CD14-positive monocyte (primary cell): ENCODE data around the gene TMEM82. TPM values are rescaled to one million over a fixed set of nuclear protein-coding genes. Genes with fewer than 3 reads are reported as not detected.
A peak's percentile ranks its signal among the peaks of the same experiment; 100 is the strongest.

Source experiments
- DNase-seq, 3 donors: peaks; one replicate each; pipeline ENCODE4 v3.0.0-alpha.2; 2011 to 2022
- H2AFZ ChIP-seq: 2 replicates; pipeline ENCODE4 v1.6.0; 2012; ENCODE audit warnings: mild to moderate bottlenecking, low read depth, low read length, inconsistent platforms; ENCODE audit not compliant: insufficient read depth, poor library complexity, severe bottlenecking
- H3K27ac ChIP-seq, 2 donors: 1 replicate in 1 of 2; 2 replicates in 1 of 2; pipeline ENCODE4 v1.5.1; 2012 to 2013; ENCODE audit warnings: low read length in 2 of 2, control low read depth in 1 of 2, inconsistent platforms in 1 of 2, low read depth in 1 of 2, mild to moderate bottlenecking in 1 of 2
- H3K27me3 ChIP-seq, 2 donors: one replicate each; pipeline versions ENCODE4 v1.6.0 to v1.6.1; 2011 to 2013; ENCODE audit warnings: low read length in 2 of 2; ENCODE audit not compliant: control insufficient read depth in 2 of 2, insufficient read depth in 2 of 2
- H3K36me3 ChIP-seq, 2 donors: replicated peaks in 1 of 2; 1 replicate in 1 of 2; 2 replicates in 1 of 2; pipeline versions ENCODE4 v1.5.1 to v1.6.1; 2012 to 2013; ENCODE audit warnings: low read length in 2 of 2, control low read depth in 1 of 2, inconsistent platforms in 1 of 2, mild to moderate bottlenecking in 1 of 2; ENCODE audit not compliant: insufficient read depth in 2 of 2, control insufficient read depth in 1 of 2
- H3K4me1 ChIP-seq, 2 donors: 1 replicate in 1 of 2; 2 replicates in 1 of 2; pipeline versions ENCODE4 v1.5.1 to v1.6.1; 2012 to 2013; ENCODE audit warnings: low read length in 2 of 2, control low read depth in 1 of 2, inconsistent platforms in 1 of 2, mild to moderate bottlenecking in 1 of 2, moderate library complexity in 1 of 2; ENCODE audit not compliant: insufficient read depth in 2 of 2, control insufficient read depth in 1 of 2
- H3K4me2 ChIP-seq: replicated peaks from 2 replicates; pipeline ENCODE3; 2012; ENCODE audit warnings: low read length, moderate library complexity, mild to moderate bottlenecking; ENCODE audit not compliant: poor library complexity, severe bottlenecking; ENCODE audit errors: extremely low read depth
- H3K4me3 ChIP-seq, 3 experiments: fragments of 200-600 bp in 1 of 3; sonication (generic) in 1 of 3; replicated peaks in 1 of 3; 1 replicate in 2 of 3; 2 replicates in 1 of 3; pipeline ENCODE4 v1.5.1; 2011 to 2013; ENCODE audit warnings: low read length in 3 of 3, mild to moderate bottlenecking in 3 of 3, control low read depth in 2 of 3, low read depth in 2 of 3, inconsistent platforms in 1 of 3, moderate library complexity in 1 of 3
- H3K79me2 ChIP-seq: 2 replicates; pipeline ENCODE4 v1.6.0; 2012; ENCODE audit warnings: mild to moderate bottlenecking, control low read depth, inconsistent platforms, low read length, moderate library complexity; ENCODE audit not compliant: insufficient read depth
- H3K9ac ChIP-seq: 2 replicates; pipeline ENCODE4 v1.6.0; 2017; ENCODE audit warnings: low read length, mild to moderate bottlenecking; ENCODE audit not compliant: insufficient read depth, poor library complexity, severe bottlenecking
- H3K9me3 ChIP-seq, 2 donors: replicated peaks in 1 of 2; 1 replicate in 1 of 2; 2 replicates in 1 of 2; pipeline versions ENCODE4 v1.5.1 to v1.6.1; 2012 to 2013; ENCODE audit warnings: low read length in 2 of 2, control low read depth in 1 of 2; ENCODE audit not compliant: control insufficient read depth in 1 of 2, insufficient read depth in 1 of 2
- H4K20me1 ChIP-seq: 2 replicates; pipeline ENCODE4 v1.6.0; 2012; ENCODE audit warnings: mild to moderate bottlenecking, low read length, control low read depth, moderate library complexity; ENCODE audit not compliant: insufficient read depth
- H3K27ac Mint-ChIP-seq, 7 donors: one replicate each; pipeline ENCODE4 v1.8.0; 2020; ENCODE audit warnings: mild to moderate bottlenecking in 7 of 7, mixed read lengths in 7 of 7, moderate library complexity in 6 of 7, inconsistent platforms in 2 of 7
- H3K27me3 Mint-ChIP-seq, 3 donors: one replicate each; pipeline ENCODE4 v1.8.0; 2021 to 2022; ENCODE audit warnings: low read depth in 3 of 3, mild to moderate bottlenecking in 3 of 3, mixed read lengths in 3 of 3, moderate library complexity in 3 of 3, inconsistent platforms in 1 of 3
- H3K36me3 Mint-ChIP-seq, 2 donors: one replicate each; pipeline ENCODE4 v1.8.0; 2020; ENCODE audit warnings: mixed read lengths in 2 of 2, inconsistent platforms in 1 of 2, mild to moderate bottlenecking in 1 of 2
- H3K4me1 Mint-ChIP-seq: one replicate; pipeline ENCODE4 v1.8.0; 2020; ENCODE audit warnings: mild to moderate bottlenecking, mixed read lengths
- H3K4me3 Mint-ChIP-seq, 2 donors: one replicate each; pipeline ENCODE4 v1.8.0; 2020; ENCODE audit warnings: mild to moderate bottlenecking in 2 of 2, mixed read lengths in 2 of 2, moderate library complexity in 1 of 2
- H3K9me3 Mint-ChIP-seq, 7 donors: one replicate each; pipeline ENCODE4 v1.8.0; 2020 to 2022; ENCODE audit warnings: mixed read lengths in 7 of 7, mild to moderate bottlenecking in 6 of 7, moderate library complexity in 6 of 7, inconsistent platforms in 2 of 7
- WGBS: methylation state at CpG from one replicate; pipeline ENCODE4 v1.1.5; 2013; ENCODE audit warnings: missing lambda C conversion rate; ENCODE audit not compliant: insufficient coverage; 5-methylcytosine and 5-hydroxymethylcytosine counted together
- intact Hi-C, 2 donors: fragments of 100-400 bp; cut with micrococcal nuclease; formaldehyde crosslinking; loops; one replicate each; pipeline versions ENCODE4 v1.15.0 to v1.15.1; 2023
- polyA plus RNA-seq, 3 donors: library from polyadenylated mRNA; depleted of rRNA in 1 of 3; unstranded in 2 of 3; stranded (reverse) in 1 of 3; fragments of 300-500 nt in 2 of 3; fragments of >200 nt in 1 of 3; fragmentation: Illumina TruSeq in 2 of 3; gene quantifications; 1 replicate in 2 of 3; 2 replicates in 1 of 3; pipeline ENCODE4 v1.2.3, GENCODE V29; 2012 to 2021
- TF ChIP-seq, protein P1 (sequence below): fragments of 200-600 bp; IDR thresholded peaks from one replicate; pipeline ENCODE4 v1.8.0; 2022; ENCODE audit warnings: antibody characterized with exemption, mild to moderate bottlenecking

TMEM82 gene
- polyA plus RNA-seq, 3 donors: not detected

DNA sequence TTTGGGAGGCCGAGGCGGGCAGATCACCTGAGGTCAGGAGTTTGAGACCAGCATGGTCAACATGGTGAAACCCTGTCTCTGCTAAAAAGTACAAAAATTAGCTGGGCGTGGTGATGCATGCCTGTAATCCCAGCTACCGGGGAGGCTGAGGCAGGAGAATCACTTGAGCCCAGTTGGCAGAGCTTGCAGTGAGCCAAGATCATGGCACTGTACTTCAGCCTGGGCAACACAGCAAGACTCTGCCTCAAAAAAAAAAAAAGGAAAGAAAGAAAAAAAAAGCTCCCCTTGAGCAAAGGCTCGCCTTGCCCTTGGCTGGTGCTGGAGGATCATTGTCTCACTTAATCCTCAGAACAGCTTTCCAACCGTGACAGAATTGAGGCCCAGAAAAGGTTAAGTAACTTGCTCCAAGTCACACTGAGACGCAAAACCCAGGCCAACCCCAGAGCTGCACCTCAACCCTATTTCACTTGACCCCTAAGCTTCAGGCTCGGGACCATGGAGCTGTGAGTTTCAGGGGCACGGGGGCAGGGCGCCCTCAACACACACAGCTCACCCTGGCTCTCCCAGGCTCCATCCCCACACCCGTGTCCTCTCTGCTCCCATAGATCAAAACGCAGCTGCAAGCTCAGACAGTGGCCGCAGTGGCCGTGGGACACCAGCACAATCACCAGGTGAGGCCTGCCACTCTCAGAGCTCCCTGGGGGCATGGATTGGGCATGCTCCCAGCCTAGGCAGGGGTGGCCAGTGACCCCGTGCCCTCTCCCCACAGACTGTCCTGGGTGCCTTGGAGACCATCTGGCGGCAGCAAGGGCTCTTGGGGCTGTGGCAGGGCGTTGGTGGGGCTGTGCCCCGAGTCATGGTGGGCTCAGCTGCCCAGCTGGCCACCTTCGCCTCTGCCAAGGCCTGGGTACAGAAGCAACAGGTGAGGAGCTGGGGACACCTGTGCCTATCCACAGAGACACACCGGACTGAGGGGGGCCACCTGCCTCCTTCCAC, 4.7 kb upstream of the TMEM82 start:
- TF ChIP-seq, protein P1, sequence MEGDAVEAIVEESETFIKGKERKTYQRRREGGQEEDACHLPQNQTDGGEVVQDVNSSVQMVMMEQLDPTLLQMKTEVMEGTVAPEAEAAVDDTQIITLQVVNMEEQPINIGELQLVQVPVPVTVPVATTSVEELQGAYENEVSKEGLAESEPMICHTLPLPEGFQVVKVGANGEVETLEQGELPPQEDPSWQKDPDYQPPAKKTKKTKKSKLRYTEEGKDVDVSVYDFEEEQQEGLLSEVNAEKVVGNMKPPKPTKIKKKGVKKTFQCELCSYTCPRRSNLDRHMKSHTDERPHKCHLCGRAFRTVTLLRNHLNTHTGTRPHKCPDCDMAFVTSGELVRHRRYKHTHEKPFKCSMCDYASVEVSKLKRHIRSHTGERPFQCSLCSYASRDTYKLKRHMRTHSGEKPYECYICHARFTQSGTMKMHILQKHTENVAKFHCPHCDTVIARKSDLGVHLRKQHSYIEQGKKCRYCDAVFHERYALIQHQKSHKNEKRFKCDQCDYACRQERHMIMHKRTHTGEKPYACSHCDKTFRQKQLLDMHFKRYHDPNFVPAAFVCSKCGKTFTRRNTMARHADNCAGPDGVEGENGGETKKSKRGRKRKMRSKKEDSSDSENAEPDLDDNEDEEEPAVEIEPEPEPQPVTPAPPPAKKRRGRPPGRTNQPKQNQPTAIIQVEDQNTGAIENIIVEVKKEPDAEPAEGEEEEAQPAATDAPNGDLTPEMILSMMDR: no peak
- Histone ChIP-seq H3K27me3 (no peaks in the 10 kb centered on the region), H3K9ac (no peak overlapping the region), H4K20me1 (no peaks in the 10 kb centered on the region), H3K36me3 (peaks cover 25 to 27% of the 10 kb centered on the region in 2 donors), H3K4me2 (no peak overlapping the region), H2AFZ (no peak overlapping the region), H3K4me3 (no peak overlapping the region), H3K79me2 (no peaks in the 10 kb centered on the region), H3K9me3 (no peaks in the 10 kb centered on the region), H3K27ac (no peak overlapping the region), H3K4me1 (no peaks in the 10 kb centered on the region)
- peaks cover 0 to 2% (median 1%) of the 10 kb centered on the region in 3 donors for H3K27me3 Mint-ChIP-seq
- DNase-seq: no peak
- H3K4me3 Mint-ChIP-seq: no peak overlapping the region
- peak overlapping the region in 3 of 7 donors; percentile 49 to 78 (median 70) for H3K27ac Mint-ChIP-seq
- whole genome bisulfite sequencing: 96% methylated on average over 18 of the region's 20 CpGs
- peaks cover 18 to 28% of the 10 kb centered on the region in 2 donors for H3K36me3 Mint-ChIP-seq
- H3K9me3 Mint-ChIP-seq: peaks cover 0 to 1% (median 0%) of the 10 kb centered on the region in 7 donors
- H3K4me1 Mint-ChIP-seq: peaks cover 4% of the 10 kb centered on the region
- intact Hi-C loops: no loop called here

DNA sequence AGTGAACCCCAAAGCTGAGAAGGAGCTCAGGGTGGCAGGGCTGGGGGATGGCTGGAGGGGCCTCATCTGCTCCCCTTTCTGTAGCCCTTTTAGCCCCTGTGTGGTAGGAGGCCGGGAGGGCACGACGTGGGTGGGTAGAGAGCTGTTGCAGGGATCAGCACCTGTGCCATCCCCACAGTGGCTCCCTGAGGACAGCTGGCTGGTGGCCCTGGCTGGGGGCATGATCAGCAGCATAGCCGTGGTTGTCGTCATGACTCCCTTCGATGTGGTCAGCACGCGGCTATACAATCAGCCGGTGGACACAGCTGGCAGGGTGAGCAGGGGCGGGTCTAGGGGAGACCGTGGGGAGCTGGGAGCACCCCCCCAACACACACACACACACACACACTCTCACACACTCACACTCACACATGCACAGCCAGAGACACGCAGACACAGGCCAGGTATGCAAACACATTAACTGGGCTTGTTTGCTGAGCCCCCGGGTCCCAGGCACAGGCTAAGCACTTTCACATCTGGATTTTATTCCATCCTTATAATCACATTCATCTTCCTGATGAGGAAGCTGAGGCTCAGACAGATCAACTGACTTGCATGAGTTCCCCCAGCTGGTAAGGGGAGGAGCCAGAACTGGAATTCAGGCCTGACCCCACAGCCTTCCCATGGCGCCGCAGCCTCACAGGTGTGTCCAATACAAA, 3.7 kb upstream of the TMEM82 start:
- Mint-ChIP-seq H3K27ac (peak overlapping the region in 2 of 7 donors; percentile 42 to 78), H3K9me3 (peaks cover 0 to 1% (median 0%) of the 10 kb centered on the region in 7 donors), H3K4me1 (peaks cover 4% of the 10 kb centered on the region), H3K4me3 (no peak overlapping the region), H3K36me3 (peaks cover 10 to 18% of the 10 kb centered on the region in 2 donors), H3K27me3 (peaks cover 0 to 3% (median 1%) of the 10 kb centered on the region in 3 donors)
- no peaks in the 10 kb centered on the region for H3K4me1 ChIP-seq
- peaks cover 15 to 18% of the 10 kb centered on the region in 2 donors for H3K36me3 ChIP-seq
- intact Hi-C loops: no loop called here
- no peak overlapping the region for H2AFZ ChIP-seq
- H4K20me1 ChIP-seq: no peaks in the 10 kb centered on the region
- H3K4me2 ChIP-seq: no peak overlapping the region
- DNase-seq: no peak
- H3K27me3 ChIP-seq: no peaks in the 10 kb centered on the region
- no peak overlapping the region for H3K9ac ChIP-seq
- no peaks in the 10 kb centered on the region for H3K79me2 ChIP-seq
- H3K27ac ChIP-seq: no peak overlapping the region
- 97% methylated on average over 8 of the region's 15 CpGs for WGBS
- no peaks in the 10 kb centered on the region for H3K9me3 ChIP-seq
- TF ChIP-seq, protein P1: no peak
- no peak overlapping the region for H3K4me3 ChIP-seq
